ENCODE data around the gene KNSTRN. TPM values are rescaled to one million over a fixed set of nuclear protein-coding genes. Genes with fewer than 3 reads are reported as not detected.

KNSTRN gene
- total and polyA plus RNA-seq, 8 donors: 4.0 to 16.3 (median 12.5) TPM

GRCh38 chr15:40372981-40373380 lies 9.5 kb upstream of the KNSTRN start:
- H3K4me1 ChIP-seq: peaks cover 5 to 8% (median 6%) of the 10 kb centered on the region in 4 donors
- no peak for DNase-seq
- intact Hi-C loops (cut with DNase I; ENCODE audit: low total_unique reads): no loop called here
- H3K27me3 ChIP-seq: no peaks in the 10 kb centered on the region
- no peak overlapping the region for H3K4me3 ChIP-seq
- no peaks in the 10 kb centered on the region for H3K36me3 ChIP-seq
- no peak for TF ChIP-seq EP300 (IDR thresholded peaks at IDR 0.05)
- no peak for TF ChIP-seq POLR2A (IDR thresholded peaks at IDR 0.05)
- WGBS, 5 donors: 45 to 73% (median 65%) methylated on average over 2 of the region's 2 CpGs
- no peak overlapping the region for H3K27ac ChIP-seq
- H3K9me3 ChIP-seq: no peaks in the 10 kb centered on the region

GRCh38 chr15:40377606-40378005 lies 4.9 kb upstream of the KNSTRN start:
- TF ChIP-seq POLR2A (IDR thresholded peaks at IDR 0.05): no peak
- no peak for TF ChIP-seq CTCF (IDR thresholded peaks at IDR 0.05)
- TF ChIP-seq EP300 (IDR thresholded peaks at IDR 0.05): no peak
- no peak for TF ChIP-seq POLR2AphosphoS5 (IDR thresholded peaks at IDR 0.05)
- intact Hi-C loops (cut with DNase I; ENCODE audit: low total_unique reads): no loop called here
- 74 to 83% (median 79%) methylated on average over 3 of the region's 3 CpGs for WGBS, 5 donors

GRCh38 chr15:40379374-40379773 lies 3.1 kb upstream of the KNSTRN start:
- no peak for TF ChIP-seq POLR2AphosphoS5 (IDR thresholded peaks at IDR 0.05)
- no peak for TF ChIP-seq EP300 (IDR thresholded peaks at IDR 0.05)
- no peak for TF ChIP-seq CTCF (IDR thresholded peaks at IDR 0.05)
- no peak for TF ChIP-seq POLR2A (IDR thresholded peaks at IDR 0.05)
- 79 to 88% (median 81%) methylated on average over 4 of the region's 4 CpGs for WGBS, 5 donors
- no peaks in the 10 kb centered on the region for H3K36me3 ChIP-seq
- intact Hi-C loops (cut with DNase I; ENCODE audit: low total_unique reads): no loop called here
- H3K27me3 ChIP-seq: no peaks in the 10 kb centered on the region
- no peak overlapping the region for H3K4me3 ChIP-seq
- peak overlapping the region in 1 of 5 donors; percentile 56 for H3K27ac ChIP-seq
- peaks cover 20 to 35% (median 31%) of the 10 kb centered on the region in 4 donors for H3K4me1 ChIP-seq
- H3K9me3 ChIP-seq: no peaks in the 10 kb centered on the region
- DNase-seq: no peak

More at GRCh38 chr15:40377606-40378005, 4.9 kb upstream of the KNSTRN start:
- Histone ChIP-seq H3K4me3 (no peak overlapping the region), H3K36me3 (no peaks in the 10 kb centered on the region), H3K27ac (no peak overlapping the region), H3K4me1 (peaks cover 6 to 23% (median 14%) of the 10 kb centered on the region in 4 donors), H3K27me3 (no peaks in the 10 kb centered on the region), H3K9me3 (no peaks in the 10 kb centered on the region)
- DNase-seq: no peak

- no peaks in the 10 kb centered on the region for H3K27me3 ChIP-seq
- 9 to 17% (median 9%) methylated on average over 4 of the region's 4 CpGs for WGBS, 5 donors
- H3K4me3 ChIP-seq: no peak overlapping the region
- intact Hi-C loops (cut with DNase I; ENCODE audit: low total_unique reads): no loop called here
- H3K27ac ChIP-seq: peak overlapping the region in 4 of 5 donors; percentile 16 to 56 (median 18)
- H3K4me1 ChIP-seq: peaks cover 20 to 40% (median 32%) of the 10 kb centered on the region in 4 donors
- DNase-seq: peak in 1 of 2 donors; percentile 62
- H3K9me3 ChIP-seq: no peaks in the 10 kb centered on the region
- no peaks in the 10 kb centered on the region for H3K36me3 ChIP-seq
- TF ChIP-seq CTCF (IDR thresholded peaks at IDR 0.05) (no peak), POLR2A (IDR thresholded peaks at IDR 0.05) (no peak), POLR2AphosphoS5 (IDR thresholded peaks at IDR 0.05) (peak in 1 of 3 donors; percentile 74)
Measured at GRCh38 chr15:40379853-40380252, 2.7 kb upstream of the KNSTRN start.

- Histone ChIP-seq H3K36me3 (no peaks in the 10 kb centered on the region), H3K4me1 (peaks cover 20 to 41% (median 32%) of the 10 kb centered on the region in 4 donors), H3K27ac (peak overlapping the region in 2 of 5 donors; percentile 16 to 56), H3K27me3 (no peaks in the 10 kb centered on the region), H3K9me3 (no peaks in the 10 kb centered on the region), H3K4me3 (no peak overlapping the region)
- TF ChIP-seq CTCF (IDR thresholded peaks at IDR 0.05) (no peak), POLR2A (IDR thresholded peaks at IDR 0.05) (no peak), POLR2AphosphoS5 (IDR thresholded peaks at IDR 0.05) (no peak), EP300 (IDR thresholded peaks at IDR 0.05) (no peak)
- WGBS, 5 donors: 93 to 95% (median 94%) methylated on average over 10 of the region's 10 CpGs
- DNase-seq: no peak
- intact Hi-C loops (cut with DNase I; ENCODE audit: low total_unique reads): no loop called here
Measured at GRCh38 chr15:40380636-40381035, 1.9 kb upstream of the KNSTRN start.

Data from stomach (tissue), 9 donors.